ENCODE results near the gene HMCN1.

DNA sequence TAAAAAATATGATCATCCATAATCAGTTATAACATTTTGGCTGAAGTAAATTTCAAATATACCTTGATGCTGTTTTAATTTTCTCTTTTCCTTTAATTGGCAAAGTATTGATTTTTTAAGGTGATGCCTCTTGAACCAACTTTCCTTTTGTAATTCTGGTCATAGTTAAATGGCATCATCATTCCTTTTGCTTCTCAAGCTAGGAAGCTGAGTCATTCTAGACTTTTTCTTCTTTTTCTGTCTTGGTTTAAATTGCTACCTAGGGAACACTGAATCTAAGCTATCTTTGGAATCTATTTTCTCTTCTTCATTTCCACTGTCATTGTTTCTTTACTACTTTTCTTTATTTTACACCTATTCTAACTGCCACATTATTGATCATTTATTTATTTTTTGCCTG, 162.7 kb downstream of the HMCN1 start:
- TF ChIP-seq POLR2A (IDR thresholded peaks at IDR 0.05): no peak
- TF ChIP-seq, protein P1, sequence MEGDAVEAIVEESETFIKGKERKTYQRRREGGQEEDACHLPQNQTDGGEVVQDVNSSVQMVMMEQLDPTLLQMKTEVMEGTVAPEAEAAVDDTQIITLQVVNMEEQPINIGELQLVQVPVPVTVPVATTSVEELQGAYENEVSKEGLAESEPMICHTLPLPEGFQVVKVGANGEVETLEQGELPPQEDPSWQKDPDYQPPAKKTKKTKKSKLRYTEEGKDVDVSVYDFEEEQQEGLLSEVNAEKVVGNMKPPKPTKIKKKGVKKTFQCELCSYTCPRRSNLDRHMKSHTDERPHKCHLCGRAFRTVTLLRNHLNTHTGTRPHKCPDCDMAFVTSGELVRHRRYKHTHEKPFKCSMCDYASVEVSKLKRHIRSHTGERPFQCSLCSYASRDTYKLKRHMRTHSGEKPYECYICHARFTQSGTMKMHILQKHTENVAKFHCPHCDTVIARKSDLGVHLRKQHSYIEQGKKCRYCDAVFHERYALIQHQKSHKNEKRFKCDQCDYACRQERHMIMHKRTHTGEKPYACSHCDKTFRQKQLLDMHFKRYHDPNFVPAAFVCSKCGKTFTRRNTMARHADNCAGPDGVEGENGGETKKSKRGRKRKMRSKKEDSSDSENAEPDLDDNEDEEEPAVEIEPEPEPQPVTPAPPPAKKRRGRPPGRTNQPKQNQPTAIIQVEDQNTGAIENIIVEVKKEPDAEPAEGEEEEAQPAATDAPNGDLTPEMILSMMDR (IDR thresholded peaks at IDR 0.05): no peak
- no peak for TF ChIP-seq EP300 (IDR thresholded peaks at IDR 0.05)
